ENCODE results near the gene CNN2.
A peak's percentile ranks its signal among the peaks of the same experiment; 100 is the strongest.

The CNN2 gene

GRCh38 chr19:1082165-1082927 is 55.9 kb downstream of the CNN2 start:
- no peaks in the 10 kb centered on the region for H3K36me3 ChIP-seq (ENCODE audit: low read depth)
- H3K9me3 ChIP-seq (ENCODE audit: severe bottlenecking): no peaks in the 10 kb centered on the region
- peaks cover 3% of the 10 kb centered on the region for H3K4me1 ChIP-seq (ENCODE audit: insufficient read depth, poor library complexity, severe bottlenecking)
- TF ChIP-seq CTCF (IDR thresholded peaks at IDR 0.05; ENCODE audit: poor library complexity, severe bottlenecking): no peak
- peak; percentile 76 for ATAC-seq (ENCODE audit: low read depth)
- DNase-seq (ENCODE audit: low spot score): peak; percentile 93
- no peaks in the 10 kb centered on the region for H3K27me3 ChIP-seq (ENCODE audit: insufficient read depth, poor library complexity, severe bottlenecking)
- peak overlapping the region; percentile 16 for H3K27ac ChIP-seq (ENCODE audit: poor library complexity, severe bottlenecking)
- peak overlapping the region; percentile 24 for H3K4me3 ChIP-seq (ENCODE audit: severe bottlenecking)

- Histone ChIP-seq H3K27me3 (ENCODE audit: insufficient read depth, poor library complexity, severe bottlenecking) (no peaks in the 10 kb centered on the region), H3K36me3 (ENCODE audit: low read depth) (peaks cover 7% of the 10 kb centered on the region), H3K4me3 (ENCODE audit: severe bottlenecking) (peak overlapping the region; percentile 24), H3K4me1 (ENCODE audit: insufficient read depth, poor library complexity, severe bottlenecking) (peaks cover 3% of the 10 kb centered on the region), H3K9me3 (ENCODE audit: severe bottlenecking) (no peaks in the 10 kb centered on the region), H3K27ac (ENCODE audit: poor library complexity, severe bottlenecking) (no peak overlapping the region)
- TF ChIP-seq CTCF (IDR thresholded peaks at IDR 0.05; ENCODE audit: poor library complexity, severe bottlenecking): no peak
- ATAC-seq (ENCODE audit: low read depth): no peak
- peak; percentile 49 for DNase-seq (ENCODE audit: low spot score)
These were observed 56.8 kb downstream of the CNN2 start for GRCh38 chr19:1082928-1083816.

- TF ChIP-seq CTCF (IDR thresholded peaks at IDR 0.05; ENCODE audit: poor library complexity, severe bottlenecking): no peak
- H3K4me3 ChIP-seq (ENCODE audit: severe bottlenecking): no peak overlapping the region
- no peaks in the 10 kb centered on the region for H3K9me3 ChIP-seq (ENCODE audit: severe bottlenecking)
- H3K27ac ChIP-seq (ENCODE audit: poor library complexity, severe bottlenecking): no peak overlapping the region
- H3K36me3 ChIP-seq (ENCODE audit: low read depth): peaks cover 18% of the 10 kb centered on the region
- no peaks in the 10 kb centered on the region for H3K27me3 ChIP-seq (ENCODE audit: insufficient read depth, poor library complexity, severe bottlenecking)
- no peak for ATAC-seq (ENCODE audit: low read depth)
- DNase-seq (ENCODE audit: low spot score): peak; percentile 53
- peaks cover 3% of the 10 kb centered on the region for H3K4me1 ChIP-seq (ENCODE audit: insufficient read depth, poor library complexity, severe bottlenecking)
These were observed 57.8 kb downstream of the CNN2 start for GRCh38 chr19:1084024-1084868.

- Histone ChIP-seq H3K4me1 (ENCODE audit: insufficient read depth, poor library complexity, severe bottlenecking) (peaks cover 3% of the 10 kb centered on the region), H3K4me3 (ENCODE audit: severe bottlenecking) (no peak overlapping the region), H3K27me3 (ENCODE audit: insufficient read depth, poor library complexity, severe bottlenecking) (no peaks in the 10 kb centered on the region), H3K9me3 (ENCODE audit: severe bottlenecking) (no peaks in the 10 kb centered on the region), H3K27ac (ENCODE audit: poor library complexity, severe bottlenecking) (no peak overlapping the region), H3K36me3 (ENCODE audit: low read depth) (peaks cover 22% of the 10 kb centered on the region)
- TF ChIP-seq CTCF (IDR thresholded peaks at IDR 0.05; ENCODE audit: poor library complexity, severe bottlenecking): no peak
- ATAC-seq (ENCODE audit: low read depth) (no peak), DNase-seq (ENCODE audit: low spot score) (no peak)
These were observed 58.7 kb downstream of the CNN2 start for GRCh38 chr19:1085053-1085658.

Data from RWPE2 (cell line).